K562 (cell line): ENCODE data around the gene PRR7. TPM values are rescaled to one million over a fixed set of nuclear protein-coding genes. Genes with fewer than 3 reads are reported as not detected.

Source experiments
- GATA2 ChIP-seq: sonication (generic); formaldehyde crosslinking; IDR thresholded peaks from 2 replicates; pipeline ENCODE4 v1.4.0; 2020; ENCODE audit warnings: mild to moderate bottlenecking, missing genetic modification reagents
- KDM5B ChIP-seq: fragments of 200-600 bp; sonication (generic); IDR thresholded peaks from 2 replicates; pipeline ENCODE4 v1.6.1; 2012; ENCODE audit warnings: low read depth, mild to moderate bottlenecking, moderate library complexity, low read length, control low read depth, inconsistent platforms; ENCODE audit not compliant: insufficient replicate concordance
- MCM3 ChIP-seq: fragments of 450-650 bp; IDR thresholded peaks from 2 replicates; pipeline ENCODE4 v1.6.1; 2016
- MCM7 ChIP-seq, 2 experiments: fragments of 450-650 bp; IDR thresholded peaks; 2 replicates each; pipeline ENCODE4 v1.6.1; 2016 to 2018
- MTA3 ChIP-seq: fragments of 450-650 bp; formaldehyde crosslinking; IDR thresholded peaks from 2 replicates; pipeline ENCODE4 v1.6.1; 2017; ENCODE audit warnings: mild to moderate bottlenecking, borderline replicate concordance
- MXI1 ChIP-seq: IDR thresholded peaks from 2 replicates; pipeline ENCODE4 v1.6.1; 2011; ENCODE audit warnings: low read depth, mild to moderate bottlenecking, improper control_type of control experiment, low read length
- PCBP1 ChIP-seq: fragments of 200-400 bp; formaldehyde crosslinking; IDR thresholded peaks from 2 replicates; pipeline ENCODE4 v1.6.1; 2018; ENCODE audit warnings: mild to moderate bottlenecking, low read depth, low read length; ENCODE audit not compliant: poor library complexity, severe bottlenecking
- SRSF9 ChIP-seq: fragments of 200-400 bp; formaldehyde crosslinking; IDR thresholded peaks from 2 replicates; pipeline ENCODE4 v1.6.1; 2017; ENCODE audit warnings: low read depth, low read length, borderline replicate concordance
- TAF15 ChIP-seq: fragments of 200-400 bp; formaldehyde crosslinking; IDR thresholded peaks from 2 replicates; pipeline ENCODE4 v1.6.1; 2017; ENCODE audit warnings: mild to moderate bottlenecking, low read depth, low read length, moderate library complexity
- TCF3 ChIP-seq: sonication (generic); formaldehyde crosslinking; IDR thresholded peaks from 2 replicates; pipeline ENCODE4 v1.4.0; 2020; ENCODE audit warnings: mild to moderate bottlenecking, missing genetic modification reagents
- ZNF445 ChIP-seq: fragments of 250-450 bp; sonication (Bioruptor Pico); IDR thresholded peaks from 2 replicates; pipeline ENCODE4 v1.4.0; 2020; ENCODE audit warnings: low read depth, mild to moderate bottlenecking, moderate library complexity
- ZNF551 ChIP-seq: fragments of 250-450 bp; sonication (Bioruptor Pico); IDR thresholded peaks from 2 replicates; pipeline ENCODE4 v1.5.0; 2021; ENCODE audit warnings: mild to moderate bottlenecking, moderate library complexity
- polyA plus RNA-seq, 8 experiments: library from polyadenylated mRNA; depleted of rRNA in 4 of 8; stranded (reverse) in 5 of 8; unstranded in 3 of 8; fragments of >200 nt; fragmentation: Nextera tagmentation in 2 of 8; fragmentation: Illumina TruSeq in 1 of 8; extraction: Ambion mirVana in 2 of 8; extraction: Trizol in 1 of 8; gene quantifications; 2 replicates each; pipeline versions ENCODE4 v1.2.1 to v1.2.3, GENCODE V29; 2011 to 2014; ENCODE audit warnings: inconsistent platforms in 1 of 8, missing spikeins in 1 of 8
- total RNA-seq, 7 experiments: library from RNA; depleted of rRNA in 6 of 7; stranded (reverse); fragments of >200 nt in 6 of 7; fragmentation: Illumina TruSeq in 2 of 7; extraction: Trizol in 2 of 7; gene quantifications; 2 replicates each; pipeline versions ENCODE4 v1.2.1 to v1.2.3, GENCODE V29; 2011 to 2021; ENCODE audit warnings: low replicate concordance in 1 of 7
- TF ChIP-seq, protein P1 (sequence below): fragments of 450-650 bp; formaldehyde crosslinking; conservative IDR thresholded peaks from 2 replicates; pipeline ENCODE4 v1.4.0; 2022; ENCODE audit warnings: mild to moderate bottlenecking, missing genetic modification characterization
- TF ChIP-seq, protein P2 (sequence below): sonication (generic); formaldehyde crosslinking; IDR thresholded peaks from 2 replicates; pipeline ENCODE4 v1.8.0; 2023; ENCODE audit warnings: missing genetic modification reagents, mild to moderate bottlenecking, borderline replicate concordance
- TF ChIP-seq, protein P3 (sequence below): fragments of 200-800 bp; sonication (Bioruptor generic); IDR thresholded peaks from 2 replicates; pipeline ENCODE4 v1.6.1; 2017; ENCODE audit warnings: missing genetic modification characterization, missing compliant biosample characterization
- TF ChIP-seq, protein P4 (sequence below): fragments of 450-650 bp; IDR thresholded peaks from 2 replicates; pipeline ENCODE4 v1.6.1; 2018; ENCODE audit not compliant: partially characterized antibody

Gene PRR7
- total and polyA plus RNA-seq, 9 of the 15 experiments (the other 6 are each of a cell fraction or from before 2014, with no cell fraction given): 0.80 to 11.3 (median 10.4) TPM; not detected in 4

DNA sequence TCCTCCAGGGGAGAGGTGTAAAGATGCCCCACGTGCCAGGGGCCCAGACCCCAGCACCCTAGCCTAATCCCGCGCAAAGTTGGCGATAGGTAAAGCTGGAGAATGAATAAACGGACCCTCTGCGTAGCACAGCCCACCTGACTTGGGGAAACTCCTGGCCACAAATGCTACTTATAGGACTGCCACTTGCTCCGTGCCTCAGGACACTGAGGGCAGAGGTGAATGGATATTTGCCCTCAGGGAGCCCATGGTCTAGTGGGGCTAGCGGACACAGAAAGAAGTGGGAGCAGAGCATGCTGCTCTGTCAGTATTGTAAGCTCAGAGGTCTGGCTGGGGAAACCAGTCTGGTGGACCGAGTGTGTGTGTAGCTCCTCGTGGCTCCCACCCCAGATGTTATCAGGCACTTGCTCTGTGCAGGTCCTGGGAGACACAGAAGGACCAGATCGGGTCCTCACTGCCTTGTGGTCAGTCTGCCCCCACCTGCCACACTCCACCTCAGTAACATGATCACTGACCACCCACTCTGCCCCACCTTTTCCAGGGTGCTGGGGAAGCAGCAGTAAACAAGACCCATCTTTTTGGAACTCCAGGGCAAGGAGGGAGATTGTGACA lies 19.3 kb upstream of the PRR7 start (continued):
- TF ChIP-seq MTA3 (no peak; the same call in 1 of the 2 replicates), ZNF551 (CRISPR knock-in tag) (no peak), PCBP1 (no peak), MCM3 (no peak), TCF3 (CRISPR knock-in tag) (no peak), ZNF445 (CRISPR knock-in tag) (no peak), SRSF9 (no peak), GATA2 (CRISPR knock-in tag) (peak; percentile 64), MXI1 (no peak), KDM5B (peak; percentile 20), TAF15 (no peak), MCM7 (IDR thresholded peaks at IDR 0.05) (no peak)
- TF ChIP-seq, protein P1, sequence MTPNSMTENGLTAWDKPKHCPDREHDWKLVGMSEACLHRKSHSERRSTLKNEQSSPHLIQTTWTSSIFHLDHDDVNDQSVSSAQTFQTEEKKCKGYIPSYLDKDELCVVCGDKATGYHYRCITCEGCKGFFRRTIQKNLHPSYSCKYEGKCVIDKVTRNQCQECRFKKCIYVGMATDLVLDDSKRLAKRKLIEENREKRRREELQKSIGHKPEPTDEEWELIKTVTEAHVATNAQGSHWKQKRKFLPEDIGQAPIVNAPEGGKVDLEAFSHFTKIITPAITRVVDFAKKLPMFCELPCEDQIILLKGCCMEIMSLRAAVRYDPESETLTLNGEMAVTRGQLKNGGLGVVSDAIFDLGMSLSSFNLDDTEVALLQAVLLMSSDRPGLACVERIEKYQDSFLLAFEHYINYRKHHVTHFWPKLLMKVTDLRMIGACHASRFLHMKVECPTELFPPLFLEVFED (CRISPR knock-in tag): no peak; the same call in 1 of the 2 replicates
- TF ChIP-seq, protein P2, sequence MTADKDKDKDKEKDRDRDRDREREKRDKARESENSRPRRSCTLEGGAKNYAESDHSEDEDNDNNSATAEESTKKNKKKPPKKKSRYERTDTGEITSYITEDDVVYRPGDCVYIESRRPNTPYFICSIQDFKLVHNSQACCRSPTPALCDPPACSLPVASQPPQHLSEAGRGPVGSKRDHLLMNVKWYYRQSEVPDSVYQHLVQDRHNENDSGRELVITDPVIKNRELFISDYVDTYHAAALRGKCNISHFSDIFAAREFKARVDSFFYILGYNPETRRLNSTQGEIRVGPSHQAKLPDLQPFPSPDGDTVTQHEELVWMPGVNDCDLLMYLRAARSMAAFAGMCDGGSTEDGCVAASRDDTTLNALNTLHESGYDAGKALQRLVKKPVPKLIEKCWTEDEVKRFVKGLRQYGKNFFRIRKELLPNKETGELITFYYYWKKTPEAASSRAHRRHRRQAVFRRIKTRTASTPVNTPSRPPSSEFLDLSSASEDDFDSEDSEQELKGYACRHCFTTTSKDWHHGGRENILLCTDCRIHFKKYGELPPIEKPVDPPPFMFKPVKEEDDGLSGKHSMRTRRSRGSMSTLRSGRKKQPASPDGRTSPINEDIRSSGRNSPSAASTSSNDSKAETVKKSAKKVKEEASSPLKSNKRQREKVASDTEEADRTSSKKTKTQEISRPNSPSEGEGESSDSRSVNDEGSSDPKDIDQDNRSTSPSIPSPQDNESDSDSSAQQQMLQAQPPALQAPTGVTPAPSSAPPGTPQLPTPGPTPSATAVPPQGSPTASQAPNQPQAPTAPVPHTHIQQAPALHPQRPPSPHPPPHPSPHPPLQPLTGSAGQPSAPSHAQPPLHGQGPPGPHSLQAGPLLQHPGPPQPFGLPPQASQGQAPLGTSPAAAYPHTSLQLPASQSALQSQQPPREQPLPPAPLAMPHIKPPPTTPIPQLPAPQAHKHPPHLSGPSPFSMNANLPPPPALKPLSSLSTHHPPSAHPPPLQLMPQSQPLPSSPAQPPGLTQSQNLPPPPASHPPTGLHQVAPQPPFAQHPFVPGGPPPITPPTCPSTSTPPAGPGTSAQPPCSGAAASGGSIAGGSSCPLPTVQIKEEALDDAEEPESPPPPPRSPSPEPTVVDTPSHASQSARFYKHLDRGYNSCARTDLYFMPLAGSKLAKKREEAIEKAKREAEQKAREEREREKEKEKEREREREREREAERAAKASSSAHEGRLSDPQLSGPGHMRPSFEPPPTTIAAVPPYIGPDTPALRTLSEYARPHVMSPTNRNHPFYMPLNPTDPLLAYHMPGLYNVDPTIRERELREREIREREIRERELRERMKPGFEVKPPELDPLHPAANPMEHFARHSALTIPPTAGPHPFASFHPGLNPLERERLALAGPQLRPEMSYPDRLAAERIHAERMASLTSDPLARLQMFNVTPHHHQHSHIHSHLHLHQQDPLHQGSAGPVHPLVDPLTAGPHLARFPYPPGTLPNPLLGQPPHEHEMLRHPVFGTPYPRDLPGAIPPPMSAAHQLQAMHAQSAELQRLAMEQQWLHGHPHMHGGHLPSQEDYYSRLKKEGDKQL (CRISPR knock-in tag): no peak
- TF ChIP-seq, protein P3, sequence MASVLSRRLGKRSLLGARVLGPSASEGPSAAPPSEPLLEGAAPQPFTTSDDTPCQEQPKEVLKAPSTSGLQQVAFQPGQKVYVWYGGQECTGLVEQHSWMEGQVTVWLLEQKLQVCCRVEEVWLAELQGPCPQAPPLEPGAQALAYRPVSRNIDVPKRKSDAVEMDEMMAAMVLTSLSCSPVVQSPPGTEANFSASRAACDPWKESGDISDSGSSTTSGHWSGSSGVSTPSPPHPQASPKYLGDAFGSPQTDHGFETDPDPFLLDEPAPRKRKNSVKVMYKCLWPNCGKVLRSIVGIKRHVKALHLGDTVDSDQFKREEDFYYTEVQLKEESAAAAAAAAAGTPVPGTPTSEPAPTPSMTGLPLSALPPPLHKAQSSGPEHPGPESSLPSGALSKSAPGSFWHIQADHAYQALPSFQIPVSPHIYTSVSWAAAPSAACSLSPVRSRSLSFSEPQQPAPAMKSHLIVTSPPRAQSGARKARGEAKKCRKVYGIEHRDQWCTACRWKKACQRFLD: peak; percentile 61; the same call in 1 of the 2 replicates
- TF ChIP-seq, protein P4, sequence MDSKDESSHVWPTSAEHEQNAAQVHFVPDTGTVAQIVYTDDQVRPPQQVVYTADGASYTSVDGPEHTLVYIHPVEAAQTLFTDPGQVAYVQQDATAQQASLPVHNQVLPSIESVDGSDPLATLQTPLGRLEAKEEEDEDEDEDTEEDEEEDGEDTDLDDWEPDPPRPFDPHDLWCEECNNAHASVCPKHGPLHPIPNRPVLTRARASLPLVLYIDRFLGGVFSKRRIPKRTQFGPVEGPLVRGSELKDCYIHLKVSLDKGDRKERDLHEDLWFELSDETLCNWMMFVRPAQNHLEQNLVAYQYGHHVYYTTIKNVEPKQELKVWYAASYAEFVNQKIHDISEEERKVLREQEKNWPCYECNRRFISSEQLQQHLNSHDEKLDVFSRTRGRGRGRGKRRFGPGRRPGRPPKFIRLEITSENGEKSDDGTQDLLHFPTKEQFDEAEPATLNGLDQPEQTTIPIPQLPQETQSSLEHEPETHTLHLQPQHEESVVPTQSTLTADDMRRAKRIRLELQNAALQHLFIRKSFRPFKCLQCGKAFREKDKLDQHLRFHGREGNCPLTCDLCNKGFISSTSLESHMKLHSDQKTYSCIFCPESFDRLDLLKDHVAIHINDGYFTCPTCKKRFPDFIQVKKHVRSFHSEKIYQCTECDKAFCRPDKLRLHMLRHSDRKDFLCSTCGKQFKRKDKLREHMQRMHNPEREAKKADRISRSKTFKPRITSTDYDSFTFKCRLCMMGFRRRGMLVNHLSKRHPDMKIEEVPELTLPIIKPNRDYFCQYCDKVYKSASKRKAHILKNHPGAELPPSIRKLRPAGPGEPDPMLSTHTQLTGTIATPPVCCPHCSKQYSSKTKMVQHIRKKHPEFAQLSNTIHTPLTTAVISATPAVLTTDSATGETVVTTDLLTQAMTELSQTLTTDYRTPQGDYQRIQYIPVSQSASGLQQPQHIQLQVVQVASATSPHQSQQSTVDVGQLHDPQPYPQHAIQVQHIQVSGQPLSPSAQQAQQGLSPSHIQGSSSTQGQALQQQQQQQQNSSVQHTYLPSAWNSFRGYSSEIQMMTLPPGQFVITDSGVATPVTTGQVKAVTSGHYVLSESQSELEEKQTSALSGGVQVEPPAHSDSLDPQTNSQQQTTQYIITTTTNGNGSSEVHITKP: no peak
